GM12878 (cell line): ENCODE measurements around the gene LSMEM2.

ENCODE experiments used
- ESRRA ChIP-seq: IDR thresholded peaks from 2 replicates; pipeline ENCODE4 v1.6.1; 2012; ENCODE audit warnings: mild to moderate bottlenecking, low read length, improper control_type of control experiment
- MXI1 ChIP-seq: fragments of 150-350 bp; IDR thresholded peaks from 2 replicates; pipeline ENCODE4 v1.6.1; 2011; ENCODE audit warnings: low read depth, mild to moderate bottlenecking, inconsistent platforms, low read length, improper control_type of control experiment
- POLR2AphosphoS5 ChIP-seq: IDR thresholded peaks from 2 replicates; pipeline ENCODE4 v1.6.1; 2011; ENCODE audit warnings: mild to moderate bottlenecking, low read length, inconsistent platforms
- RAD21 ChIP-seq: IDR thresholded peaks from 2 replicates; pipeline ENCODE4 v1.6.1; 2011; ENCODE audit warnings: mild to moderate bottlenecking, low read depth, low read length, moderate library complexity; ENCODE audit not compliant: insufficient read depth
- RCOR1 ChIP-seq: conservative IDR thresholded peaks from 2 replicates; pipeline ENCODE4 v1.6.1; 2012; ENCODE audit warnings: low read depth, low read length, improper control_type of control experiment
- TF ChIP-seq, protein P1 (sequence below), 3 experiments: IDR thresholded peaks in 2 of 3; conservative IDR thresholded peaks in 1 of 3; 2 replicates each; pipeline ENCODE4 v1.5.1; 2011; ENCODE audit warnings: low read depth in 3 of 3, low read length in 3 of 3, mild to moderate bottlenecking in 3 of 3, control low read depth in 2 of 3, moderate library complexity in 2 of 3, inconsistent platforms in 1 of 3, mixed read lengths in 1 of 3; ENCODE audit not compliant: control insufficient read depth in 2 of 3, insufficient read depth in 1 of 3; ENCODE audit errors: extremely low read depth in 1 of 3
- TF ChIP-seq, protein P2 (sequence below): IDR thresholded peaks from 2 replicates; pipeline ENCODE4 v1.6.1; 2011; ENCODE audit warnings: mild to moderate bottlenecking, low read depth, low read length, moderate library complexity; ENCODE audit not compliant: insufficient replicate concordance

DNA sequence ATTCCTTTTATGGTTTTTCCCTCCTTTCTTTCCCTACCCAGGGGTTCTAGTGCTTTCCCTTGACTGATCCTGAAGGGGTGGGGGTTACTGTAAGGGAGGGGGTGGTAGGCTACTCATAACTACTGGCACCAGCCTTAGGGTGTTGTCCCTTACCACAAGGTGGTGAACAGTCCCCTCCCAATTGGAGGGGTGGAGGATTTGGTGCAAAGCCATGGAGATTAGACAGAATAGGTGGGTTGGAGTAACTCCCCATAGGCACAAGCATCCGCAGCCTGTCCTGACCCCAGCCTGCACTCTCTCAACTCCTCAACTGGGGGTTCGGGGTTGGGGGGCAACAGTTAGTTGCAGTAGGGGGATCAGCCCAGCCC lies 46.2 kb downstream of the LSMEM2 start:
- TF ChIP-seq, protein P1, sequence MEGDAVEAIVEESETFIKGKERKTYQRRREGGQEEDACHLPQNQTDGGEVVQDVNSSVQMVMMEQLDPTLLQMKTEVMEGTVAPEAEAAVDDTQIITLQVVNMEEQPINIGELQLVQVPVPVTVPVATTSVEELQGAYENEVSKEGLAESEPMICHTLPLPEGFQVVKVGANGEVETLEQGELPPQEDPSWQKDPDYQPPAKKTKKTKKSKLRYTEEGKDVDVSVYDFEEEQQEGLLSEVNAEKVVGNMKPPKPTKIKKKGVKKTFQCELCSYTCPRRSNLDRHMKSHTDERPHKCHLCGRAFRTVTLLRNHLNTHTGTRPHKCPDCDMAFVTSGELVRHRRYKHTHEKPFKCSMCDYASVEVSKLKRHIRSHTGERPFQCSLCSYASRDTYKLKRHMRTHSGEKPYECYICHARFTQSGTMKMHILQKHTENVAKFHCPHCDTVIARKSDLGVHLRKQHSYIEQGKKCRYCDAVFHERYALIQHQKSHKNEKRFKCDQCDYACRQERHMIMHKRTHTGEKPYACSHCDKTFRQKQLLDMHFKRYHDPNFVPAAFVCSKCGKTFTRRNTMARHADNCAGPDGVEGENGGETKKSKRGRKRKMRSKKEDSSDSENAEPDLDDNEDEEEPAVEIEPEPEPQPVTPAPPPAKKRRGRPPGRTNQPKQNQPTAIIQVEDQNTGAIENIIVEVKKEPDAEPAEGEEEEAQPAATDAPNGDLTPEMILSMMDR (IDR thresholded peaks at IDR 0.05 in 2 of 3, conservative IDR thresholded peaks at IDR 0.05 in 1 of 3; ENCODE audit: control insufficient read depth in 2 of 3, extremely low read depth in 1 of 3, insufficient read depth in 1 of 3, low read depth in 3 of 3, low read length in 3 of 3) = no peak
- no peak for TF ChIP-seq MXI1
- TF ChIP-seq POLR2AphosphoS5 = no peak
- TF ChIP-seq RCOR1 = no peak
- TF ChIP-seq ESRRA = no peak
- TF ChIP-seq, protein P2, sequence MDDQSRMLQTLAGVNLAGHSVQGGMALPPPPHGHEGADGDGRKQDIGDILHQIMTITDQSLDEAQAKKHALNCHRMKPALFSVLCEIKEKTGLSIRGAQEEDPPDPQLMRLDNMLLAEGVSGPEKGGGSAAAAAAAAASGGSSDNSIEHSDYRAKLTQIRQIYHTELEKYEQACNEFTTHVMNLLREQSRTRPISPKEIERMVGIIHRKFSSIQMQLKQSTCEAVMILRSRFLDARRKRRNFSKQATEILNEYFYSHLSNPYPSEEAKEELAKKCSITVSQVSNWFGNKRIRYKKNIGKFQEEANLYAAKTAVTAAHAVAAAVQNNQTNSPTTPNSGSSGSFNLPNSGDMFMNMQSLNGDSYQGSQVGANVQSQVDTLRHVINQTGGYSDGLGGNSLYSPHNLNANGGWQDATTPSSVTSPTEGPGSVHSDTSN = no peak
- no peak for TF ChIP-seq RAD21
